Measurements from ENCODE around the gene HSP90AA1.
"Not testable (repeated sequence)": the region's sequence is repeated elsewhere in the genome, so short reads cannot be mapped to it uniquely, and the experiment has no call there.

HSP90AA1 gene

GRCh38 chr14:102075155-102075554, 11.7 kb downstream of the HSP90AA1 start:
- no peak for DNase-seq (ENCODE audit: low read depth)
- TF ChIP-seq CTCF (IDR thresholded peaks at IDR 0.05; ENCODE audit: low read depth, low read length), result no peak
- H3K4me3 ChIP-seq (ENCODE audit: low read depth, low read length), result no peak overlapping the region

GRCh38 chr14:102074415-102074964, 12.4 kb downstream of the HSP90AA1 start:
- no peak for DNase-seq (ENCODE audit: low read depth)
- no peak for TF ChIP-seq POLR2A (IDR thresholded peaks at IDR 0.05; ENCODE audit: extremely low read depth, insufficient read length)
- no peak for TF ChIP-seq CTCF (IDR thresholded peaks at IDR 0.05; ENCODE audit: low read depth, low read length)
- no peak for TF ChIP-seq MAX (IDR thresholded peaks at IDR 0.05; ENCODE audit: low read depth, low read length)
- no peak for TF ChIP-seq MYC (IDR thresholded peaks at IDR 0.05; ENCODE audit: low read depth, low read length)
- H3K4me3 ChIP-seq (ENCODE audit: low read depth, low read length), result no peak overlapping the region

GRCh38 chr14:102071283-102071998, 15.4 kb downstream of the HSP90AA1 start:
- no peak overlapping the region for H3K4me3 ChIP-seq (ENCODE audit: low read depth, low read length)
- TF ChIP-seq MYC (IDR thresholded peaks at IDR 0.05; ENCODE audit: low read depth, low read length) (no peak), CTCF (IDR thresholded peaks at IDR 0.05; ENCODE audit: low read depth, low read length) (no peak), POLR2A (IDR thresholded peaks at IDR 0.05; ENCODE audit: extremely low read depth, insufficient read length) (no peak)
- no peak for DNase-seq (ENCODE audit: low read depth)

- DNase-seq (ENCODE audit: low read depth), result no peak
- TF ChIP-seq CTCF (IDR thresholded peaks at IDR 0.05; ENCODE audit: low read depth, low read length) (no peak), MAX (IDR thresholded peaks at IDR 0.05; ENCODE audit: low read depth, low read length) (no peak), POLR2A (IDR thresholded peaks at IDR 0.05; ENCODE audit: extremely low read depth, insufficient read length) (no peak), MYC (IDR thresholded peaks at IDR 0.05; ENCODE audit: low read depth, low read length) (no peak)
- H3K4me3 ChIP-seq (ENCODE audit: low read depth, low read length), result no peak overlapping the region
Measured at GRCh38 chr14:102066041-102066451, 20.8 kb downstream of the HSP90AA1 start.

- H3K4me3 ChIP-seq (ENCODE audit: low read depth, low read length); DNase-seq (ENCODE audit: low read depth): not testable (repeated sequence)
Measured at GRCh38 chr14:102064590-102064989, 22.3 kb downstream of the HSP90AA1 start.

GRCh38 chr14:102063808-102064429, 22.9 kb downstream of the HSP90AA1 start:
- TF ChIP-seq CTCF (IDR thresholded peaks at IDR 0.05; ENCODE audit: low read depth, low read length) (no peak), POLR2A (IDR thresholded peaks at IDR 0.05; ENCODE audit: extremely low read depth, insufficient read length) (no peak), MAX (IDR thresholded peaks at IDR 0.05; ENCODE audit: low read depth, low read length) (no peak), MYC (IDR thresholded peaks at IDR 0.05; ENCODE audit: low read depth, low read length) (no peak)
- H3K4me3 ChIP-seq (ENCODE audit: low read depth, low read length), result no peak overlapping the region
- no peak for DNase-seq (ENCODE audit: low read depth)

All from NB4 (cell line).